T-helper 9 cell (primary cell): ENCODE measurements around the gene CLPTM1.
"Not testable (repeated sequence)": the region's sequence is repeated elsewhere in the genome, so short reads cannot be mapped to it uniquely, and the experiment has no call there.

ENCODE experiments used
- DNase-seq: peaks from one replicate; pipeline ENCODE4 v3.0.0-alpha.2; 2020
- total RNA-seq, 2 donors: gene quantifications; one replicate each; lab custom pipeline; 2026; lab: John Stamatoyannopoulos, UW

Gene CLPTM1
- 38.9 to 59.6 reads per million in 2 donors for total RNA-seq

GRCh38 chr19:44954649-44955504, at the start of gene CLPTM1:
CLPTM1 (plus strand) TSS chr19:44955380; CDS start chr19:44955396, 16 bp downstream.
- DNase-seq: peak; percentile 97

GRCh38 chr19:44905437-44906160, 49.6 kb upstream of the CLPTM1 start, which contains the start of gene APOE:
APOE (plus strand) TSS chr19:44905796; CDS start chr19:44906625, 829 bp downstream.
- no peak for DNase-seq

- no peak for DNase-seq
Measured at GRCh38 chr19:44907613-44908012, 47.6 kb upstream of the CLPTM1 start.

GRCh38 chr19:44908074-44908835, 46.9 kb upstream of the CLPTM1 start:
- DNase-seq: no peak

- DNase-seq: no peak
Measured at GRCh38 chr19:44908836-44909261, 46.3 kb upstream of the CLPTM1 start.

GRCh38 chr19:44909775-44910174, 45.4 kb upstream of the CLPTM1 start:
- DNase-seq: no peak

- DNase-seq: not testable (repeated sequence)
Measured at GRCh38 chr19:44911896-44912295, 43.3 kb upstream of the CLPTM1 start.

- DNase-seq: no peak
Measured at GRCh38 chr19:44912854-44913253, 42.3 kb upstream of the CLPTM1 start.

- not testable (repeated sequence) for DNase-seq
Measured at GRCh38 chr19:44913512-44914432, 41.4 kb upstream of the CLPTM1 start.

GRCh38 chr19:44914433-44915206, 40.6 kb upstream of the CLPTM1 start, which contains the start of gene APOC1:
APOC1 (plus strand) TSS chr19:44914608; CDS start chr19:44914892, 284 bp downstream.
- DNase-seq: peak; percentile 55

GRCh38 chr19:44924243-44924725, 30.9 kb upstream of the CLPTM1 start:
- no peak for DNase-seq

GRCh38 chr19:44925114-44925891, 29.9 kb upstream of the CLPTM1 start:
- DNase-seq: no peak

GRCh38 chr19:44926245-44927077, 28.7 kb upstream of the CLPTM1 start:
- not testable (repeated sequence) for DNase-seq

GRCh38 chr19:44927746-44928145, 27.4 kb upstream of the CLPTM1 start:
- DNase-seq: no peak

GRCh38 chr19:44930088-44930487, 25.1 kb upstream of the CLPTM1 start:
- no peak for DNase-seq

GRCh38 chr19:44931541-44931940, 23.6 kb upstream of the CLPTM1 start:
- DNase-seq: no peak

GRCh38 chr19:44939668-44940067, 15.5 kb upstream of the CLPTM1 start:
- DNase-seq: no peak

- DNase-seq: no peak
Measured at GRCh38 chr19:44942067-44942571, 13.1 kb upstream of the CLPTM1 start, which contains the start of gene APOC4. APOC4 (plus strand) TSS chr19:44942237; CDS start chr19:44942278, 41 bp downstream.
